Astrocyte (in vitro differentiated cells and primary cell): ENCODE results near the gene TM4SF20. TPM values are rescaled to one million over a fixed set of nuclear protein-coding genes. Genes with fewer than 3 reads are reported as not detected.

Experiments used
- DNase-seq: peaks from one replicate; pipeline ENCODE4 v3.0.0-alpha.2; 2010; ENCODE audit warnings: low read depth
- FAIRE-seq: peaks from 2 replicates; lab custom pipeline; 2011; peaks lifted over from hg19 to GRCh38; lab: Jason Lieb, UNC
- H2AFZ ChIP-seq: 2 replicates; pipeline ENCODE4 v1.6.0; 2012; ENCODE audit warnings: low read depth, low read length, inconsistent platforms
- H3K27ac ChIP-seq: 2 replicates; pipeline ENCODE4 v1.5.1; 2011; ENCODE audit warnings: low read depth, low read length, inconsistent platforms
- H3K27me3 ChIP-seq: 2 replicates; pipeline ENCODE4 v1.6.0; 2011; ENCODE audit warnings: low read length, inconsistent platforms; ENCODE audit not compliant: insufficient read depth
- H3K36me3 ChIP-seq: 2 replicates; pipeline ENCODE4 v1.5.1; 2011; ENCODE audit warnings: low read length, inconsistent platforms; ENCODE audit not compliant: insufficient read depth
- H3K4me1 ChIP-seq: 2 replicates; pipeline ENCODE4 v1.5.1; 2011; ENCODE audit warnings: low read length, inconsistent platforms; ENCODE audit not compliant: insufficient read depth
- H3K4me2 ChIP-seq: 2 replicates; pipeline ENCODE4 v1.6.0; 2012; ENCODE audit warnings: low read length, inconsistent platforms
- H3K4me3 ChIP-seq: 2 replicates; pipeline ENCODE4 v1.5.1; 2011; ENCODE audit warnings: low read depth, mild to moderate bottlenecking, low read length, inconsistent platforms; ENCODE audit not compliant: insufficient read depth
- H3K79me2 ChIP-seq: 2 replicates; pipeline ENCODE4 v1.6.0; 2012; ENCODE audit warnings: mild to moderate bottlenecking, low read length, inconsistent platforms; ENCODE audit not compliant: insufficient read depth
- H3K9ac ChIP-seq: 2 replicates; pipeline ENCODE4 v1.6.0; 2012; ENCODE audit warnings: mild to moderate bottlenecking, low read length, inconsistent platforms
- H3K9me3 ChIP-seq: 2 replicates; pipeline ENCODE4 v1.5.1; 2012; ENCODE audit warnings: low read depth, mild to moderate bottlenecking, low read length, inconsistent platforms; ENCODE audit not compliant: insufficient read depth
- H4K20me1 ChIP-seq: 2 replicates; pipeline ENCODE4 v1.6.0; 2012; ENCODE audit warnings: low read length, inconsistent platforms; ENCODE audit not compliant: insufficient read depth
- H3K27ac Mint-ChIP-seq: one replicate; pipeline ENCODE4 v1.8.0; 2021; ENCODE audit warnings: mild to moderate bottlenecking, mixed read lengths; ENCODE audit not compliant: unreplicated experiment
- H3K27me3 Mint-ChIP-seq: one replicate; pipeline ENCODE4 v1.8.0; 2021; ENCODE audit warnings: low read depth, mixed read lengths; ENCODE audit not compliant: unreplicated experiment
- H3K36me3 Mint-ChIP-seq: one replicate; pipeline ENCODE4 v1.8.0; 2021; ENCODE audit warnings: low read depth, mixed read lengths; ENCODE audit not compliant: unreplicated experiment
- H3K4me1 Mint-ChIP-seq: one replicate; pipeline ENCODE4 v1.8.0; 2021; ENCODE audit warnings: low read depth, mixed read lengths; ENCODE audit not compliant: unreplicated experiment
- H3K4me3 Mint-ChIP-seq: one replicate; pipeline ENCODE4 v1.8.0; 2021; ENCODE audit warnings: mild to moderate bottlenecking, moderate library complexity, mixed read lengths; ENCODE audit not compliant: unreplicated experiment
- H3K9me3 Mint-ChIP-seq: one replicate; pipeline ENCODE4 v1.8.0; 2021; ENCODE audit warnings: mild to moderate bottlenecking, mixed read lengths; ENCODE audit not compliant: unreplicated experiment
- CTCF ChIP-seq: IDR thresholded peaks from 2 replicates; pipeline ENCODE4 v1.5.1; 2011; ENCODE audit warnings: low read depth, mild to moderate bottlenecking, inconsistent platforms, low read length, moderate library complexity; ENCODE audit not compliant: insufficient read depth
- EZH2 ChIP-seq: IDR thresholded peaks from 2 replicates; pipeline ENCODE4 v1.6.1; 2012; ENCODE audit warnings: mild to moderate bottlenecking, low read length, inconsistent platforms; ENCODE audit not compliant: insufficient read depth
- total RNA-seq: library from RNA; stranded (reverse); gene quantifications from 2 replicates; pipeline ENCODE4 v1.2.1, GENCODE V29; 2021

TM4SF20 gene
- total RNA-seq, 1 donor from 2014 or later, result not detected

DNA sequence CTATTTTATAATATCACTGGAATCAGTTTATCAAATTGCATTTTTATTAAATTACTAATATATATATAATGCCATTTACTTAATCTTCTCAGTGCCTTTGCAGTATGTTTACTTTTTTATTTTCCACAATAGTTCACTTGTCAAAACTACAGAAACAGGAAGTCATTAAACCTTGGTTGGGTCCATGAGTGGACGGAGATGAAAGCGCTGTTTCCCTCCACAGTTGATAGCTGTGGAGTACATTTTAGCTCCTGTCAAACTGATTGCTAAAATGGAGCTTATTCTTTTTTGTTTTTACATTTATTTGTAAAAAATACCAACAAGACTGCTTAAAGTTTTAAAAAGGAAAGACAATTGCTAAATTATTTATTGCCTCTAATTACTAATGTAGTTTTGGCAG lies 34.9 kb downstream of the TM4SF20 start:
- Histone ChIP-seq H3K4me2 (no peak overlapping the region), H4K20me1 (no peaks in the 10 kb centered on the region), H3K9me3 (no peaks in the 10 kb centered on the region), H2AFZ (no peak overlapping the region), H3K27ac (no peak overlapping the region), H3K27me3 (no peaks in the 10 kb centered on the region), H3K9ac (no peak overlapping the region), H3K36me3 (peaks cover 8% of the 10 kb centered on the region), H3K4me3 (no peak overlapping the region), H3K4me1 (no peaks in the 10 kb centered on the region), H3K79me2 (no peaks in the 10 kb centered on the region)
- TF ChIP-seq CTCF (no peak), EZH2 (no peak)
- H3K36me3 Mint-ChIP-seq, result peaks cover 2% of the 10 kb centered on the region
- no peak overlapping the region for H3K4me3 Mint-ChIP-seq
- H3K27me3 Mint-ChIP-seq, result no peaks in the 10 kb centered on the region
- no peak for FAIRE-seq
- no peak overlapping the region for H3K27ac Mint-ChIP-seq
- H3K4me1 Mint-ChIP-seq, result no peaks in the 10 kb centered on the region
- DNase-seq, result no peak
- H3K9me3 Mint-ChIP-seq, result no peaks in the 10 kb centered on the region

DNA sequence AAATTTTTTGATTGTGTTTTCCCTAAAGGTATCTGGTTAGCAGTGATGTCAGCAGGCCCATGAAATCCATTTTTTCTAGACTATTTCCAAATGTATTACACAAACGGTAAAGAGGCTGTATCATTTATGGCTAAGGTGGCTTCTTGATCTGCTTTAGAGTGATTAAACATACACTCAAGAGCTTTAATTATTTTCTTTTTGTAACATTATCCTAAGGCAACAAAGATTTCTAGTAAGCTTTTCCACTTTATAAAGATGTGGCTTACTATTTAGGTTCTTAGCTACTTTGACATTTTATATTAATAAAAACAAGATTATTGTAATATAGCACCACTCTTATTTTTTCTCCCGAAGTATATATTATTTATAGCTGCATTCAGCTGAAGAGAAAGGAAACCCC lies 37.6 kb downstream of the TM4SF20 start:
- no peak overlapping the region for H3K4me3 Mint-ChIP-seq
- no peak overlapping the region for H3K9ac ChIP-seq
- FAIRE-seq, result no peak

More for the DNA sequence above, 37.6 kb downstream of the TM4SF20 start:
- H3K9me3 ChIP-seq, result no peaks in the 10 kb centered on the region
- Mint-ChIP-seq H3K27ac (no peak overlapping the region), H3K27me3 (no peaks in the 10 kb centered on the region), H3K4me1 (no peaks in the 10 kb centered on the region), H3K9me3 (no peaks in the 10 kb centered on the region), H3K36me3 (peaks cover 2% of the 10 kb centered on the region)
- H3K36me3 ChIP-seq, result peaks cover 8% of the 10 kb centered on the region
- H3K27me3 ChIP-seq, result no peaks in the 10 kb centered on the region
- no peak for DNase-seq
- H3K4me2 ChIP-seq, result no peak overlapping the region
- no peak overlapping the region for H3K4me3 ChIP-seq
- no peak overlapping the region for H2AFZ ChIP-seq
- H3K4me1 ChIP-seq, result no peaks in the 10 kb centered on the region
- no peaks in the 10 kb centered on the region for H4K20me1 ChIP-seq
- H3K27ac ChIP-seq, result no peak overlapping the region
- TF ChIP-seq EZH2, result no peak
- TF ChIP-seq CTCF, result no peak
- H3K79me2 ChIP-seq, result no peaks in the 10 kb centered on the region
